Esophagus muscularis mucosa (tissue), 3 donors: ENCODE results near the gene GBGT1.

Experiments
- POLR2A ChIP-seq: fragments of 450-650 bp; IDR thresholded peaks from one replicate; pipeline ENCODE4 v1.6.1; 2017; ENCODE audit warnings: antibody characterized with exemption, moderate library complexity, mild to moderate bottlenecking, low read depth
- TF ChIP-seq, protein P1 (sequence below), 3 experiments: fragments of 200-600 bp in 2 of 3; fragments of 450-650 bp in 1 of 3; sonication (generic) in 2 of 3; IDR thresholded peaks; one replicate each; pipeline ENCODE4 v1.5.1; 2017 to 2019; ENCODE audit warnings: antibody characterized with exemption in 3 of 3, mild to moderate bottlenecking in 2 of 3, moderate library complexity in 1 of 3

DNA sequence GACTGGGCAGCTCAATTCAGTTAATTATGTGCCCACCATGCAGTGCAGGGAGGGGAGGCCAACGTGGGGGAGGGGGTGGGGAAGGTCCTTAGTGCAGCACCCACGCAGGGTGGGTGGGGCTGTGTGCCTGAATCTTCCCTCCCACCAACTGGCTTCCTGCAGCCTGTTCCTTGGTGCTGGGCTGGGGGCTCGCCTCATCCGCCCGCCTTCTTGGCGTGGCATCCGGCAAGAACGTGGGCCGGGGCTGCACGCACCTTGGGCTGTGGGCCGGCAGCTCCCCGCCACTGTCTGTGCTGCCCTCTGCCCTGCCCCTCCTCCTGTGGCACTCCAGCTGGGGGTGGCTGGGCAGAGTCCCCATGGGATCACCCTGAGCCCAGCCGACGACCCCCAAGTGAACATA lies 23.1 kb downstream of the GBGT1 start:
- TF ChIP-seq, protein P1, sequence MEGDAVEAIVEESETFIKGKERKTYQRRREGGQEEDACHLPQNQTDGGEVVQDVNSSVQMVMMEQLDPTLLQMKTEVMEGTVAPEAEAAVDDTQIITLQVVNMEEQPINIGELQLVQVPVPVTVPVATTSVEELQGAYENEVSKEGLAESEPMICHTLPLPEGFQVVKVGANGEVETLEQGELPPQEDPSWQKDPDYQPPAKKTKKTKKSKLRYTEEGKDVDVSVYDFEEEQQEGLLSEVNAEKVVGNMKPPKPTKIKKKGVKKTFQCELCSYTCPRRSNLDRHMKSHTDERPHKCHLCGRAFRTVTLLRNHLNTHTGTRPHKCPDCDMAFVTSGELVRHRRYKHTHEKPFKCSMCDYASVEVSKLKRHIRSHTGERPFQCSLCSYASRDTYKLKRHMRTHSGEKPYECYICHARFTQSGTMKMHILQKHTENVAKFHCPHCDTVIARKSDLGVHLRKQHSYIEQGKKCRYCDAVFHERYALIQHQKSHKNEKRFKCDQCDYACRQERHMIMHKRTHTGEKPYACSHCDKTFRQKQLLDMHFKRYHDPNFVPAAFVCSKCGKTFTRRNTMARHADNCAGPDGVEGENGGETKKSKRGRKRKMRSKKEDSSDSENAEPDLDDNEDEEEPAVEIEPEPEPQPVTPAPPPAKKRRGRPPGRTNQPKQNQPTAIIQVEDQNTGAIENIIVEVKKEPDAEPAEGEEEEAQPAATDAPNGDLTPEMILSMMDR (IDR thresholded peaks at IDR 0.05): no peak
- no peak for TF ChIP-seq POLR2A
